ENCODE measurements around the gene TNFAIP8. TPM values are rescaled to one million over a fixed set of nuclear protein-coding genes. Genes with fewer than 3 reads are reported as not detected.
A peak's percentile ranks its signal among the peaks of the same experiment; 100 is the strongest.

Gene TNFAIP8
- total RNA-seq, 1 experiment from 2014 or later = 45.3 TPM

- no peaks in the 10 kb centered on the region for H3K27me3 ChIP-seq
These were observed 2.6 kb upstream of the TNFAIP8 start for GRCh38 chr5:119353213-119353612.

GRCh38 chr5:119353686-119354366 is 2.0 kb upstream of the TNFAIP8 start:
- H3K4me1 ChIP-seq = peaks cover 17% of the 10 kb centered on the region
- no peaks in the 10 kb centered on the region for H3K9me3 ChIP-seq (replicated peaks)
- no peaks in the 10 kb centered on the region for H3K36me3 ChIP-seq
- no peak for DNase-seq
- no peaks in the 10 kb centered on the region for H3K27me3 ChIP-seq
- no peak overlapping the region for H3K27ac ChIP-seq
- H3K4me3 ChIP-seq = no peak overlapping the region

More at GRCh38 chr5:119353213-119353612, 2.6 kb upstream of the TNFAIP8 start:
- peaks cover 11% of the 10 kb centered on the region for H3K4me1 ChIP-seq
- no peaks in the 10 kb centered on the region for H3K9me3 ChIP-seq (replicated peaks)
- H3K36me3 ChIP-seq = no peaks in the 10 kb centered on the region
- H3K27ac ChIP-seq = no peak overlapping the region
- H3K4me3 ChIP-seq = no peak overlapping the region
- no peak for DNase-seq

- Histone ChIP-seq H3K36me3 (no peaks in the 10 kb centered on the region), H3K27me3 (no peaks in the 10 kb centered on the region), H3K27ac (no peak overlapping the region; the same call in 1 of the 2 replicates), H3K9me3 (replicated peaks) (no peaks in the 10 kb centered on the region), H3K4me3 (peak overlapping the region; percentile 66), H3K4me1 (peaks cover 26% of the 10 kb centered on the region)
- DNase-seq = no peak
These were observed 1.1 kb upstream of the TNFAIP8 start for GRCh38 chr5:119354537-119355243.

GRCh38 chr5:119355244-119355638 is 578 bp upstream of the TNFAIP8 start:
- peaks cover 32% of the 10 kb centered on the region for H3K4me1 ChIP-seq
- peak overlapping the region; percentile 66 for H3K4me3 ChIP-seq
- no peaks in the 10 kb centered on the region for H3K36me3 ChIP-seq
- peak; percentile 27 to 35 for DNase-seq
- peak overlapping the region; percentile 82; the same call in 1 of the 2 replicates for H3K27ac ChIP-seq
- no peaks in the 10 kb centered on the region for H3K27me3 ChIP-seq
- no peaks in the 10 kb centered on the region for H3K9me3 ChIP-seq (replicated peaks)

DNA sequence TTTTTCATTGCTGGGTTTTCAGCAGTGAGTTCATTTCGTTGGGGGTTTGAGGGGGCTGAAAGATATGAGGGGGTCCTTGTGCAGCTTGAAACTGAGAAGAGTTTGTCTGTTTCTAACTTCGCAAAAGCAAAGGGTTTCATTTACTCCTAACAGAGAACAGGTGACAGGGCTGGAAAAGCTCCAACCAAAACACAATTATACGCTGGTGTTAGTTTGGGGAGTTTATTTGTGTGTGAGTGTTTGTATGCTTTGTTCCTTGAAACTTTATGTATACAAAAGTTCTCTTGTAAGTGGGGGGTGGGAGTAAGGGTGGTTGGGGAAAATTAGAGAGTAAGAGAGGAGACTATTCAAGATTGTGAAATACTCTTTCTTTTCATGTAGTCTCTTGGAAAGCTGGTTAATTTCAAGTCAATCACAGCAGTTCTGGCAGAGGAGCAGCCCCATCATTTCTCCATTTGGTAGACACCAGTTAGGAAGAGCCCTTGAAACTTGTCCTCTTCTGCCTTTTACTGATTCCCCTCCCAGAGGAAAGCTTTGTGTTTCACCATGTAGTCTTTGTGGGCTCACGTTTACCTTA is 881 bp downstream of the TNFAIP8 start:
- Histone ChIP-seq H3K4me1 (peaks cover 32% of the 10 kb centered on the region), H3K27ac (peak overlapping the region; percentile 82), H3K9me3 (replicated peaks) (no peaks in the 10 kb centered on the region), H3K36me3 (no peaks in the 10 kb centered on the region), H3K4me3 (peak overlapping the region; percentile 66), H3K27me3 (no peaks in the 10 kb centered on the region)
- peak; percentile 50 to 70 for DNase-seq

DNA sequence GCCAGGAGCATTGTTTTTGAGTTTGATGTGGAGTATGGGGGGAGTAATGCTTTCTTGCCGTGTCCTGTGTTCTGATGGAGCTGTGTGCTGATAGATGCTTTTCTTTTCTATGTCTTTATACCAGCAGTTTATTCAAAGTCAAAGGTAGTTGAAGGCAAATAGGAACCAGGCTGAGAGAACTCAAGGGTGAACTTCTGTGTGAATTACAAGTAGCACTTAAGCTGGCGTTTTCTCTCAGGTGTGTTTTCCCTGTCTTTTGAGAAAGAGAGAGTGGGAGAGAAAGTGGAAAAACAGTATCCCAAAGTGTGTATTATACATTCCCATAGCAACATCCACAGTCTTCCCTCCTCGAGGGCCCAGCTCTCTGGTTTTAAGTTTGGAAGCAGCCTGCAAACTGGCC is 1.5 kb downstream of the TNFAIP8 start:
- H3K27me3 ChIP-seq = no peaks in the 10 kb centered on the region
- H3K27ac ChIP-seq = peak overlapping the region; percentile 82; the same call in 1 of the 2 replicates
- no peak for DNase-seq
- H3K36me3 ChIP-seq = no peaks in the 10 kb centered on the region
- peaks cover 32% of the 10 kb centered on the region for H3K4me1 ChIP-seq
- no peaks in the 10 kb centered on the region for H3K9me3 ChIP-seq (replicated peaks)
- H3K4me3 ChIP-seq = peak overlapping the region; percentile 66

GRCh38 chr5:119357808-119358529 is 2.1 kb downstream of the TNFAIP8 start:
- Histone ChIP-seq H3K36me3 (no peaks in the 10 kb centered on the region), H3K9me3 (replicated peaks) (no peaks in the 10 kb centered on the region), H3K27me3 (no peaks in the 10 kb centered on the region), H3K4me1 (peaks cover 32% of the 10 kb centered on the region), H3K27ac (no peak overlapping the region), H3K4me3 (no peak overlapping the region)
- no peak for DNase-seq

DNA sequence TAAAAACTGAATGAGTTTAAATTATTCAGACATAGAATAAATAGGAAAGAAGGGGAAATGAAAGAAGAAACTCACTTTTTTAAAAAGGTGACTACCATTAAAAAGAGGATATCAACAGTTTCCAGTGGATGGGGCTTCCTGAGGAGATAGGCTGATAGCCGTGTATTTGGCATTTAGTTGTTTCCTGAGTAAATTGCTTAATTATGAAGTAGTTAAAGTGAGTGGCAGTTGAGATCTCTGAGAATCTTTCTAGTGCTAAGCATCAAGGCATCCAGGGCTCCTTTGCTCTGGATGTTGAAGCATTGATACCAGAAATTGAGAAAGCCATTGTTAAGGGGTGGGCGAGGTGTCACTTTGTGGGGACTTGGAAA is 2.7 kb downstream of the TNFAIP8 start:
- Histone ChIP-seq H3K9me3 (replicated peaks) (no peaks in the 10 kb centered on the region), H3K4me3 (no peak overlapping the region), H3K27ac (no peak overlapping the region), H3K27me3 (no peaks in the 10 kb centered on the region), H3K4me1 (peaks cover 32% of the 10 kb centered on the region), H3K36me3 (no peaks in the 10 kb centered on the region)
- DNase-seq = no peak

DNA sequence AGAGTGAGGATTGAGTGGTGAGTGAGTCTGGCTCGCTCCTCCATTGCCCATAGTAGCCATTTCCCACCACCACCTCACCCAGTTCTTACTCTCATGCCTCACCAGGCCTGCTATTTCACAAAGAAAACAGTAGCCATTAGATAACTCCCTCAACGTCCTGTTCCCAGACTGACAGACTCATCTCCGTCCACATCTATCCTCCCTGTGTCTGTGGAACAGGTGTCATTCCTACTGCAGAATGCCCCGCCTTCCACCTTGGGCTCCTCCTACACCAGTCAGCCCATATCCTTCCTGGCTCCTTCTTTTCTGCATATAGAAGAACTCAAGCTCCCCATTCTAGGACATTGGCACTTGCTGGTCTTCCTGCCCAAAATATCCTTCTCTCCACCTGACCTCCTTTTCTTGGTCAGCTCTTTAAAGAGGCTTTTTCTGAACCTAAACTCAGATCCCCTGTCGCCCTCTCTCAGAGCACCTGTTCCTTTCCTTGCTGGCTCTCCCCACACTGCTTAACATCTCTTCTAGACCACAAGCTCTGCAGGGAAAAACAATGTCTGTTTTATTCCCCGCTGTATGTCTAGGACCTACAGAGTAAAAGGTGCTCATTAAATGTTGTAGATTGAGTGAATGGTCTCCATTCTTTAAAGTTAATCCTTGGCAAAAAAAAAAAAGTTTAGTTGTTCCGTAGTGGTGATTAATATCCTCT is 3.2 kb downstream of the TNFAIP8 start:
- DNase-seq = peak; percentile 22 to 77
- peaks cover 32% of the 10 kb centered on the region for H3K4me1 ChIP-seq
- no peak overlapping the region for H3K27ac ChIP-seq

GRCh38 chr5:119359737-119360413 is 4.1 kb downstream of the TNFAIP8 start:
- H3K4me3 ChIP-seq = no peak overlapping the region
- peaks cover 32% of the 10 kb centered on the region for H3K4me1 ChIP-seq
- H3K9me3 ChIP-seq (replicated peaks) = no peaks in the 10 kb centered on the region
- H3K36me3 ChIP-seq = no peaks in the 10 kb centered on the region; the same call in 1 of the 2 replicates
- H3K27me3 ChIP-seq = no peaks in the 10 kb centered on the region
- DNase-seq = no peak
- H3K27ac ChIP-seq = no peak overlapping the region

More for the DNA sequence above, 3.2 kb downstream of the TNFAIP8 start:
- H3K27me3 ChIP-seq = no peaks in the 10 kb centered on the region
- H3K36me3 ChIP-seq = no peaks in the 10 kb centered on the region; the same call in 1 of the 2 replicates
- no peak overlapping the region for H3K4me3 ChIP-seq
- H3K9me3 ChIP-seq (replicated peaks) = no peaks in the 10 kb centered on the region

GRCh38 chr5:119360905-119361593 is 5.2 kb downstream of the TNFAIP8 start:
- Histone ChIP-seq H3K4me1 (peaks cover 32% of the 10 kb centered on the region), H3K4me3 (no peak overlapping the region), H3K27ac (no peak overlapping the region), H3K36me3 (no peaks in the 10 kb centered on the region; the same call in 1 of the 2 replicates), H3K9me3 (replicated peaks) (no peaks in the 10 kb centered on the region), H3K27me3 (no peaks in the 10 kb centered on the region)
- no peak for DNase-seq

GRCh38 chr5:119361594-119362125 is 5.8 kb downstream of the TNFAIP8 start:
- H3K27me3 ChIP-seq = no peaks in the 10 kb centered on the region
- H3K9me3 ChIP-seq (replicated peaks) = no peaks in the 10 kb centered on the region
- H3K4me3 ChIP-seq = no peak overlapping the region
- DNase-seq = no peak
- peaks cover 38% of the 10 kb centered on the region for H3K4me1 ChIP-seq
- H3K27ac ChIP-seq = no peak overlapping the region
- no peaks in the 10 kb centered on the region; the same call in 1 of the 2 replicates for H3K36me3 ChIP-seq

GRCh38 chr5:119362714-119363113 is 6.9 kb downstream of the TNFAIP8 start:
- H3K4me1 ChIP-seq = peaks cover 41% of the 10 kb centered on the region
- no peaks in the 10 kb centered on the region; the same call in 1 of the 2 replicates for H3K36me3 ChIP-seq
- no peak for DNase-seq
- no peak overlapping the region for H3K27ac ChIP-seq
- H3K27me3 ChIP-seq = no peaks in the 10 kb centered on the region
- H3K4me3 ChIP-seq = no peak overlapping the region
- no peaks in the 10 kb centered on the region for H3K9me3 ChIP-seq (replicated peaks)

Measured in SJCRH30 (cell line).